Fibroblast of pulmonary artery (primary cell): ENCODE data around the gene TUBA1C.
"Not testable (repeated sequence)": the region's sequence is repeated elsewhere in the genome, so short reads cannot be mapped to it uniquely, and the experiment has no call there.

Experiments used
- DNase-seq: peaks from one replicate; pipeline ENCODE4 v3.0.0-alpha.2; 2010; ENCODE audit warnings: low read depth
- H3K4me3 ChIP-seq: replicated peaks from 2 replicates; pipeline ENCODE4 v1.5.1; 2011; ENCODE audit warnings: low read depth, mild to moderate bottlenecking, control low read depth, low read length, moderate library complexity
- TF ChIP-seq, protein P1 (sequence below): IDR thresholded peaks from 2 replicates; pipeline ENCODE4 v1.5.1; 2011; ENCODE audit warnings: mild to moderate bottlenecking, control low read depth, low read length, inconsistent platforms; ENCODE audit errors: missing control alignments

TUBA1C gene

DNA sequence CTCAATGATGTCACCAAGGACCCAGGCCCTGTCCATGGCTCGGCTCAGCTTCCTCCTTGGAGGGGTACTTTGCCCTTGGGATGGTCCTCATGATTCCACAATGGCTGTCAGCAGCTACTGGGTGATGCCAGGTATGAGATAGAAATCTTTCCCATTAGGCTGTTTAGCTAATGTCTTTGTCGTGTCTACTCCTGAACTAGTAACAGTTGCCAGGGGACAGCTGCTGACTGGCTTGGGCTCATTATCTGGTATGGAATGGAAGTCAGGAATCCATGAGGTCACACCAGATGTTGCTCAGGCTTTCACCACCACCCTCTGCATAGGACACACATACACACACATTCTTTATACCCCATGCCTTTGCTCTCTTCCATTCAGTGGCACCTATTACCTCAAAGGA is 39.3 kb downstream of the TUBA1C start:
- peak; percentile 42 for DNase-seq
- H3K4me3 ChIP-seq = no peak overlapping the region
- TF ChIP-seq, protein P1, sequence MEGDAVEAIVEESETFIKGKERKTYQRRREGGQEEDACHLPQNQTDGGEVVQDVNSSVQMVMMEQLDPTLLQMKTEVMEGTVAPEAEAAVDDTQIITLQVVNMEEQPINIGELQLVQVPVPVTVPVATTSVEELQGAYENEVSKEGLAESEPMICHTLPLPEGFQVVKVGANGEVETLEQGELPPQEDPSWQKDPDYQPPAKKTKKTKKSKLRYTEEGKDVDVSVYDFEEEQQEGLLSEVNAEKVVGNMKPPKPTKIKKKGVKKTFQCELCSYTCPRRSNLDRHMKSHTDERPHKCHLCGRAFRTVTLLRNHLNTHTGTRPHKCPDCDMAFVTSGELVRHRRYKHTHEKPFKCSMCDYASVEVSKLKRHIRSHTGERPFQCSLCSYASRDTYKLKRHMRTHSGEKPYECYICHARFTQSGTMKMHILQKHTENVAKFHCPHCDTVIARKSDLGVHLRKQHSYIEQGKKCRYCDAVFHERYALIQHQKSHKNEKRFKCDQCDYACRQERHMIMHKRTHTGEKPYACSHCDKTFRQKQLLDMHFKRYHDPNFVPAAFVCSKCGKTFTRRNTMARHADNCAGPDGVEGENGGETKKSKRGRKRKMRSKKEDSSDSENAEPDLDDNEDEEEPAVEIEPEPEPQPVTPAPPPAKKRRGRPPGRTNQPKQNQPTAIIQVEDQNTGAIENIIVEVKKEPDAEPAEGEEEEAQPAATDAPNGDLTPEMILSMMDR = no peak

DNA sequence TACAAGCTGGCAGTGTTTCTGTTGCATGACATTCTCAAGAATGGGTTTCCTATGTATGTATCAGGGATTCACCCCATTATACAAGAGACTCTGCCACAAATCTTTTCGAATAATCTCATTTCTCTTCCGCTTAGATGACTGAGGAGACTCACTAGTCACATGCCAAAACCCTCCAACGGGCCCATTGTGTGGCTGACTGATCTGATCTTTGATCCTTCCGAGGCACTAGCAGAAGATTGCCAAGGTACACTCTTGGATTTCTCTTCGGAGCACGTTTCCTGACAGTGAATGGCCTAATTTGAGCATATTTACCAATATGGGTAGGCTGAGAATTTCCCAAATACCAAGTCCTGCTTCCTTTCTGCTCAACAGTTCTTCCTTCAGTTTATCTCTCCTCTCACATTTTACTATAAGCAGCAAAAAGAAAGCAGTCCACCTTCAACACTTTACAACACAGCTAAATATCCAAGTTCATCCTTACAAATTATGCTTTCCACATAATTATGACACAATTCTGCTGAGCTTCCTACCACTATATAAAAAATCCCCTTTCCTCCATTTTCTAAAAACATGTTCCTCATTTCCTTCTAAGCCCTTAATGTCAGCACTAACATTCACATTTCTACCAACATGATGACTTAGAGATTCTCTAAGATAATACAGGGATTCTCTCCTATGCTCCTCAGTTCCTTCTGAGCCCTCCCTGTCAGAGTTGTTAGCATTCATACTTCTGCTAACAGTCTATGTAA is 41.1 kb downstream of the TUBA1C start:
- H3K4me3 ChIP-seq = no peak overlapping the region
- TF ChIP-seq, protein P1 = no peak
- no peak for DNase-seq

DNA sequence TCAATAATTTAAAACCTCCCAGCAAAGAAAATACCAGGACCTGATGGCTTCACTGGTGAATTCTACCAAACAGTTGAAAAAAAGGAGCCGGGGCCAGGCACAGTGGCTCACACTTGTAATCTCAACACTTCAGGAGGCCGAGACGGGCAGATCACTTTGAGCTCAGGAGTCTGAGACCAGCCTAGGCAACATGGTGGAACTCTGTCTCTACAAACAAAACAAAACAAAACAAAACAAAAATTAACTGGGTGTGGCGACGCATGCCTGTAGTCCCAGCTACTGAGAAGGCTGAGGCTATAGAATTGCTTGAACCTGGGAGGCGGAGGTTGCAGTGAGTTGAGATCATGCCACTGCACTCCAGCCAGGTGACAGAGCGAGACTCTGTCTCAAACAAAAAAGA is 44.5 kb downstream of the TUBA1C start:
- no peak overlapping the region for H3K4me3 ChIP-seq
- TF ChIP-seq, protein P1 = no peak
- DNase-seq = no peak

DNA sequence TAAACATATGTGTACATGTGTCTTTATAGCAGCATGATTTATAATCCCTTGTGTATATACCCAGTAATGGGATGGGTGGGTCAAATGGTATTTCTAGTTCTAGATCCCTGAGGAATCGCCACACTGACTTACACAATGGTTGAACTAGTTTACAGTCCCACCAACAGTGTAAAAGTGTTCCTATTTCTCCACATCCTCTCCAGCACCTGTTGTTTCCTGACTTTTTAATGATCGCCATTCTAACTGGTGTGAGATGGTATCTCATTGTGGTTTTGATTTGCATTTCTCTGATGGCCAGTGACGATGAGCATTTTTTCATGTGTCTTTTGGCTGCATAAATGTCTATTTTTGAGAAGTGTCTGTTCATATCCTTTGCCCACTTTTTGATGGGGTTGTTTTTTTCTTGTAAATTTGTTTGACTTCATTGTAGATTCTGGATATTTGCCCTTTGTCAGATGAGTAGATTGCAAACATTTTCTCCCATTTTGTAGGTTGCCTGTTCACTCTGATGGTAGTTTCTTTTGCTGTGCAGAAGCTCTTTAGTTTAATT is 45.6 kb downstream of the TUBA1C start:
- not testable (repeated sequence) for H3K4me3 ChIP-seq, DNase-seq

DNA sequence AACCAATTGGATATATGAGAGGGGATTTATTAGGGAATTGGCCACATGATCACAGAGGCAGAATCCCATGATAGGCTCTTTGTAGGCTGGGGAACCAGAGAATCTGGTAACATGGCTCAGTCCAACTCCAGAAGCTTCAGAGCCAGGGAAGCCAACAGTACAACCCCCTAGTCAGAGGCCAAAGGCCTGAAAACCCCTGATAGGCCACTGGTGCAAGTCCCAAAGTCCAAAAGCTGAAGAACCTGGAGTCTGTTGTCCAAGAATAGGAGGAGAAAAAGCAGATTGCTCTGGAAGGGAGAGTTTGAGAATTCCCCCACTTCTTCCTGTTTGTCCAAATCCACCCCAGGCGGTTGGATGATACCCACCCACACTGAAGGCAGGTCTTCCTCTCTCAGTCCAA is 49.9 kb downstream of the TUBA1C start:
- H3K4me3 ChIP-seq = no peak overlapping the region
- TF ChIP-seq, protein P1 = no peak
- DNase-seq = no peak

DNA sequence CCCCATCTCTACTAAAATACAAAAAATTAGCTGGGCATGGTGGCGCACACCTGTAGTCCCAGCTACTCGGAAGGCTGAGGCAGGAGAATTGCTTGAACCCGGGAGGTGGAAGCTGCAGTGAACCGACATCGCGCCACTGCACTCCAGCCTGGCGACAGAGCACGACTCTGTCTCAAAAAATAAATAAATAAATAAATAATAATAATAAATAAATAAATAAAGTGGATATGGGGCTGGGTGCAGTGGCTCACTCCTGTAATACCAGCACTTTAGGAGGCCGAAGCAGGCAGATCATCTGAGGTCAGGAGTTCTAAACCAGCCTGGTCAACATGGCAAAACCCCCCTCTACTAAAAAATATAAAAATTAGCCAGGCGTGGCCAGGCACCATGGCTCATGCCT is 52.2 kb downstream of the TUBA1C start:
- DNase-seq, H3K4me3 ChIP-seq: not testable (repeated sequence)

GRCh38 chr12:49320411-49321103 is 55.7 kb downstream of the TUBA1C start:
- DNase-seq, H3K4me3 ChIP-seq: not testable (repeated sequence)

GRCh38 chr12:49322367-49322707 is 57.5 kb downstream of the TUBA1C start:
- no peak for DNase-seq
- TF ChIP-seq, protein P1 = no peak
- H3K4me3 ChIP-seq = peak overlapping the region; percentile 78
